Kidney (tissue), 14 donors: ENCODE results near the gene ZNF473. TPM values are rescaled to one million over a fixed set of nuclear protein-coding genes. Genes with fewer than 3 reads are reported as not detected.
A peak's percentile ranks its signal among the peaks of the same experiment; 100 is the strongest.

Experiments used
- DNase-seq, 5 donors: peaks; one replicate each; pipeline ENCODE4 v3.0.0-alpha.2; 2013 to 2020
- FAIRE-seq: peaks from 2 replicates; lab custom pipeline; 2012; peaks lifted over from hg19 to GRCh38; lab: Jason Lieb, UNC
- H3K27ac ChIP-seq, 2 donors: one replicate each; pipeline ENCODE4 v1.7.0; 2013; ENCODE audit warnings: low read depth in 2 of 2, low read length in 2 of 2, inconsistent platforms in 1 of 2
- H3K27me3 ChIP-seq: one replicate; pipeline ENCODE4 v1.7.1; 2013; ENCODE audit warnings: low read length, inconsistent platforms; ENCODE audit not compliant: control insufficient read depth, insufficient read depth
- H3K36me3 ChIP-seq, 3 donors: one replicate each; pipeline versions ENCODE4 v1.7.0 to v1.7.1; 2013; ENCODE audit warnings: low read length in 3 of 3, control low read depth in 1 of 3, inconsistent platforms in 1 of 3; ENCODE audit not compliant: insufficient read depth in 3 of 3, control insufficient read depth in 2 of 3
- H3K4me1 ChIP-seq, 3 donors: one replicate each; pipeline versions ENCODE4 v1.7.0 to v1.7.1; 2013; ENCODE audit warnings: low read length in 3 of 3, inconsistent platforms in 1 of 3, low read depth in 1 of 3; ENCODE audit not compliant: control insufficient read depth in 2 of 3, insufficient read depth in 2 of 3
- H3K4me3 ChIP-seq, 3 donors: one replicate each; pipeline versions ENCODE4 v1.7.0 to v1.8.1; 2013; ENCODE audit warnings: low read length in 3 of 3, control low read depth in 1 of 3, inconsistent platforms in 1 of 3
- H3K9ac ChIP-seq, 3 donors: one replicate each; pipeline versions ENCODE4 v1.7.0 to v1.7.1; 2013; ENCODE audit warnings: low read length in 3 of 3, control low read depth in 1 of 3, inconsistent platforms in 1 of 3
- H3K9me3 ChIP-seq, 3 donors: one replicate each; pipeline versions ENCODE4 v1.7.0 to v1.7.1; 2013; ENCODE audit warnings: low read length in 3 of 3, control low read depth in 1 of 3, inconsistent platforms in 1 of 3; ENCODE audit not compliant: control insufficient read depth in 2 of 3, insufficient read depth in 1 of 3
- intact Hi-C: fragments of 100-400 bp; cut with DNase I; formaldehyde crosslinking; loops from one replicate; pipeline ENCODE4 v1.11.1; 2022
- polyA plus RNA-seq: library from polyadenylated mRNA; stranded (reverse); fragments of 350-450 nt; fragmentation: Illumina TruSeq; extraction: RNeasy Lipid Tissue Mini Kit (QIAGEN cat#74804); gene quantifications from one replicate; pipeline ENCODE4 v1.2.3, GENCODE V29; 2014; ENCODE audit warnings: low read depth, low replicate concordance; ENCODE audit not compliant: insufficient read depth
- total RNA-seq: library from RNA; stranded (reverse); fragmentation: NEBNext Ultra II Directional; extraction: Animal tissue kit (Norgen Biotek cat#: 25700); gene quantifications from one replicate; pipeline ENCODE4 v1.2.1, GENCODE V29; 2021
- TF ChIP-seq, protein P1 (sequence below): IDR thresholded peaks from 3 replicates; pipeline ENCODE4 v1.5.1; 2012; ENCODE audit warnings: mild to moderate bottlenecking, moderate library complexity, borderline replicate concordance; ENCODE audit not compliant: insufficient read depth; ENCODE audit errors: extremely low read depth
- donor health status: control.
- donor health status: control.
- donor health status: control.
- donor health status: control.
- donor health status: control.
- donor health status: DM: yes; HTN: yes; CAD: no.
- donor health status: Normal renal cell carcinoma (clear cell type).

Gene ZNF473
- total and polyA plus RNA-seq, 2 donors from 2014 or later = 2.6 to 10.7 TPM

DNA sequence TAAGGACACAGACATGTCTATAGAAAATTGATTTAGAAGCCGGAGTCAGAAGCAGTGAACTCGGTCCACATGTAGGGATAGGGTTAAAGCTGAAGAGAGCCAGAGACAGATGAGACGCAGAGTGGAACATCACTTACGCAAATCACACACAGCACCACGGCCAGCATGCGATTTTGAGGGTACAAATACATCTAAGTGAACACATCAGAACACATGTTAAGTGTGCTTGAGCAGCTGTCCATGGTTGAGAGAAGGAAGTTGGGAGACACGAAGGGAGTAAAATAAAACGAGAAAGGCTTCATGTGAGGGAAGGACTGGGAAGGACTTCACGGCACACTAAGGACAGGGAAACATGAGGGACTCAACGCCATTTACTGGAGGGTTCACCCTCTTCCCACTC, 39.5 kb upstream of the ZNF473 start:
- TF ChIP-seq, protein P1, sequence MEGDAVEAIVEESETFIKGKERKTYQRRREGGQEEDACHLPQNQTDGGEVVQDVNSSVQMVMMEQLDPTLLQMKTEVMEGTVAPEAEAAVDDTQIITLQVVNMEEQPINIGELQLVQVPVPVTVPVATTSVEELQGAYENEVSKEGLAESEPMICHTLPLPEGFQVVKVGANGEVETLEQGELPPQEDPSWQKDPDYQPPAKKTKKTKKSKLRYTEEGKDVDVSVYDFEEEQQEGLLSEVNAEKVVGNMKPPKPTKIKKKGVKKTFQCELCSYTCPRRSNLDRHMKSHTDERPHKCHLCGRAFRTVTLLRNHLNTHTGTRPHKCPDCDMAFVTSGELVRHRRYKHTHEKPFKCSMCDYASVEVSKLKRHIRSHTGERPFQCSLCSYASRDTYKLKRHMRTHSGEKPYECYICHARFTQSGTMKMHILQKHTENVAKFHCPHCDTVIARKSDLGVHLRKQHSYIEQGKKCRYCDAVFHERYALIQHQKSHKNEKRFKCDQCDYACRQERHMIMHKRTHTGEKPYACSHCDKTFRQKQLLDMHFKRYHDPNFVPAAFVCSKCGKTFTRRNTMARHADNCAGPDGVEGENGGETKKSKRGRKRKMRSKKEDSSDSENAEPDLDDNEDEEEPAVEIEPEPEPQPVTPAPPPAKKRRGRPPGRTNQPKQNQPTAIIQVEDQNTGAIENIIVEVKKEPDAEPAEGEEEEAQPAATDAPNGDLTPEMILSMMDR = no peak
- H3K4me3 ChIP-seq = no peak overlapping the region
- no peak for DNase-seq
- no peaks in the 10 kb centered on the region for H3K9me3 ChIP-seq
- FAIRE-seq = no peak
- H3K4me1 ChIP-seq = no peaks in the 10 kb centered on the region
- intact Hi-C loops = loop anchor here (5.0 kb wide), 1 partner anchor 49 kb away; no protein-coding TSS in a partner anchor
- H3K9ac ChIP-seq = no peak overlapping the region
- H3K36me3 ChIP-seq = peaks cover 2 to 32% (median 32%) of the 10 kb centered on the region in 3 donors
- H3K27ac ChIP-seq = no peak overlapping the region
- H3K27me3 ChIP-seq = no peaks in the 10 kb centered on the region

DNA sequence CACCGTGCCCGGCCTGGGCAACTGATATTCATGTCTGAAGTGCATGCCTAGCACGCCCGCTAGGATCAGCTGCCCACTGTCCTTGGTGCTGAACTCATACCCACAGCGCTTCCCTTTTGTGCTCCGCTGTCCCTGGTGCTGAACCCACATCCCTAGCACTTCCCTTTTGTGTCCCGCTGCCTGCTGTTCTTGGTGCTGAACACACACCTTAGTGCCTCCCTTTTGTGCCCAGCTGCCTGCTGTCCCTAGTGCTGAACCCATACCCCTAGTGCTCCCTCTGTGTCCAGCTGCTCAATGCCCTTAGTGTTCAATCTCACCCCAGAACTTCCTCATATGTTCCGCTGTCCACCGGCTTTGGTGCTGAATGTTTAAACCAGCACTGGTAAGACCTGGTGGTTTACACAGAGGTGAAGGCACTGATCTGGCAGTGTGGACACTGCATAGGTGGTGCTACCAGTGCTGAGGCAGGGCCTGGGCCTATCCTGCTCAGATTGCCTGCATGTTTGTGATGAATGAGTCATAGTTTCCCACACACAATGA, 38.6 kb upstream of the ZNF473 start:
- intact Hi-C loops = loop anchor here (5.0 kb wide), 1 partner anchor 50 kb away; no protein-coding TSS in a partner anchor
- DNase-seq (peak; percentile 92 to 99 (median 98)), FAIRE-seq (no peak)
- Histone ChIP-seq H3K4me1 (no peaks in the 10 kb centered on the region), H3K9ac (no peak overlapping the region), H3K27ac (no peak overlapping the region), H3K4me3 (no peak overlapping the region), H3K27me3 (no peaks in the 10 kb centered on the region), H3K9me3 (no peaks in the 10 kb centered on the region), H3K36me3 (peaks cover 2 to 36% (median 30%) of the 10 kb centered on the region in 3 donors)
- TF ChIP-seq, protein P1 = peak; percentile 18

DNA sequence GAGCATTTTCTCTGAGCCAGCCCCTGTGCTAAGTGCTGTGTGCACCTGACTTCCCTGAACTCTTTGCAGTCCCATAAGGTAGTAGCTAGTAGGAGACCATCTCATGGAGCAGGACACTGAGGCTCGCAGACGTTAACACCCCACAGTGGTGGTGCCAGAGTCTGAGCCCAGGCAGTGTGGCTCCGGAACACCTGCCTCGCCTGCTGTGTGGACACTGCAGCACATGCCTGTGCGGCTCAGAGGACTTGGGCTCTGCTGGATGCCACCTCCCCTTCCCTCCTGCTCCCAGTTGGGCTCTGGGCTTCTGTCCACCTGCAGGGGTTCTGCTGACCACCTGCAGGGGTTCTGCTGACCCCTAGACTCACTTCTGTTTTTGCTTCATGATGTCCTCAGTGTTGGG, 37.8 kb upstream of the ZNF473 start:
- H3K36me3 ChIP-seq = peaks cover 2 to 36% (median 36%) of the 10 kb centered on the region in 3 donors
- H3K9ac ChIP-seq = no peak overlapping the region
- no peak for DNase-seq
- H3K27ac ChIP-seq = no peak overlapping the region
- no peaks in the 10 kb centered on the region for H3K27me3 ChIP-seq
- no peak overlapping the region for H3K4me3 ChIP-seq
- no peaks in the 10 kb centered on the region for H3K9me3 ChIP-seq
- intact Hi-C loops = loop anchor here (5.0 kb wide), 1 partner anchor 51 kb away; no protein-coding TSS in a partner anchor
- no peaks in the 10 kb centered on the region for H3K4me1 ChIP-seq
- FAIRE-seq = no peak
- TF ChIP-seq, protein P1 = no peak
